Lung (tissue), 12 donors: ENCODE data around the gene UGT8. TPM values are rescaled to one million over a fixed set of nuclear protein-coding genes. Genes with fewer than 3 reads are reported as not detected.

Experiments
- ATAC-seq: fragments of 200-7000 bp; cut with Tn5 transposase; one replicate; pipeline ENCODE4 v1.9.1; 2020; ENCODE audit warnings: moderate number of reproducible peaks; ENCODE audit not compliant: insufficient read depth, low FRiP score
- DNase-seq, 3 donors: peaks; one replicate each; pipeline ENCODE4 v3.0.0-alpha.2; 2013 to 2017
- H3K27ac ChIP-seq, 2 donors: one replicate each; pipeline ENCODE4 v1.5.1; 2013; ENCODE audit warnings: mild to moderate bottlenecking in 2 of 2, moderate library complexity in 2 of 2, control low read depth in 1 of 2, inconsistent platforms in 1 of 2, low read depth in 1 of 2, low read length in 1 of 2
- H3K27me3 ChIP-seq, 3 donors: one replicate each; pipeline ENCODE4 v1.5.1; 2013; ENCODE audit warnings: low read length in 2 of 3; ENCODE audit not compliant: control insufficient read depth in 3 of 3, insufficient read depth in 3 of 3
- H3K36me3 ChIP-seq, 4 donors: one replicate each; pipeline ENCODE4 v1.5.1; 2013; ENCODE audit warnings: low read length in 4 of 4, mild to moderate bottlenecking in 1 of 4, moderate library complexity in 1 of 4; ENCODE audit not compliant: control insufficient read depth in 4 of 4, insufficient read depth in 4 of 4
- H3K4me1 ChIP-seq, 5 donors: one replicate each; pipeline ENCODE4 v1.5.1; 2013; ENCODE audit warnings: low read length in 5 of 5, mild to moderate bottlenecking in 2 of 5, moderate library complexity in 1 of 5; ENCODE audit not compliant: control insufficient read depth in 5 of 5, insufficient read depth in 5 of 5
- H3K4me3 ChIP-seq: one replicate; pipeline ENCODE4 v1.5.1; 2013; ENCODE audit warnings: mild to moderate bottlenecking, control low read depth, moderate library complexity
- H3K9ac ChIP-seq, 2 donors: one replicate each; pipeline ENCODE4 v1.5.1; 2013; ENCODE audit warnings: low read length in 2 of 2, control low read depth in 1 of 2; ENCODE audit not compliant: insufficient read depth in 1 of 2
- H3K9me3 ChIP-seq, 4 donors: one replicate each; pipeline ENCODE4 v1.5.1; 2013; ENCODE audit warnings: low read length in 3 of 4, mild to moderate bottlenecking in 1 of 4, moderate library complexity in 1 of 4; ENCODE audit not compliant: control insufficient read depth in 4 of 4, insufficient read depth in 3 of 4
- CTCF ChIP-seq: IDR thresholded peaks from 2 replicates; pipeline ENCODE4 v1.5.1; 2012; ENCODE audit warnings: mild to moderate bottlenecking; ENCODE audit errors: control extremely low read depth, extremely low read depth
- WGBS, 2 donors: extraction: QIAGEN DNeasy Blood & Tissue Kit; methylation state at CpG; one replicate each; pipeline ENCODE4 v1.1.7; 2013; 5-methylcytosine and 5-hydroxymethylcytosine counted together
- polyA plus RNA-seq, 2 donors: library from polyadenylated mRNA; stranded (reverse); fragments of 200-250 nt; gene quantifications; one replicate each; pipeline ENCODE4 v1.2.1, GENCODE V29; 2013
- total RNA-seq, 2 donors: library from RNA; depleted of rRNA in 1 of 2; stranded (reverse); fragments of >200 nt in 1 of 2; gene quantifications; one replicate each; pipeline ENCODE4 v1.2.1, GENCODE V29; 2014 to 2021
- donor health status: control.
- donor health status: control.
- donor health status: Bipolar disorder and iron deficiency.
- donor health status: healthy.
- donor health status: DM: yes; HTN: yes; CAD: no.

The UGT8 gene
- total and polyA plus RNA-seq, 4 donors: 0.37 to 9.9 (median 1.8) TPM

GRCh38 chr4:114642173-114642780, 43.7 kb downstream of the UGT8 start:
- Histone ChIP-seq H3K27ac (no peak overlapping the region), H3K9me3 (no peaks in the 10 kb centered on the region), H3K27me3 (no peaks in the 10 kb centered on the region), H3K4me3 (no peak overlapping the region), H3K9ac (no peak overlapping the region), H3K4me1 (no peaks in the 10 kb centered on the region), H3K36me3 (no peaks in the 10 kb centered on the region)
- no peak for TF ChIP-seq CTCF
- 76 to 88% methylated on average over 4 of the region's 4 CpGs for WGBS, 2 donors
- ATAC-seq (no peak), DNase-seq (no peak)

GRCh38 chr4:114649908-114650307, 51.3 kb downstream of the UGT8 start:
- Histone ChIP-seq H3K9me3 (no peaks in the 10 kb centered on the region), H3K4me1 (no peaks in the 10 kb centered on the region), H3K9ac (no peak overlapping the region), H3K4me3 (no peak overlapping the region), H3K36me3 (no peaks in the 10 kb centered on the region), H3K27me3 (no peaks in the 10 kb centered on the region), H3K27ac (no peak overlapping the region)
- ATAC-seq: no peak
- DNase-seq: no peak
- 80 to 82% methylated on average over 1 of the region's 1 CpG for WGBS, 2 donors
- TF ChIP-seq CTCF: no peak

GRCh38 chr4:114653675-114654074, 55.1 kb downstream of the UGT8 start:
- TF ChIP-seq CTCF: no peak
- H3K4me1 ChIP-seq: no peaks in the 10 kb centered on the region
- H3K4me3 ChIP-seq: no peak overlapping the region
- H3K9me3 ChIP-seq: no peaks in the 10 kb centered on the region
- H3K27ac ChIP-seq: no peak overlapping the region
- DNase-seq (no peak), ATAC-seq (no peak)
- H3K27me3 ChIP-seq: no peaks in the 10 kb centered on the region
- 85 to 98% methylated on average over 1 of the region's 1 CpG for WGBS, 2 donors
- no peaks in the 10 kb centered on the region for H3K36me3 ChIP-seq
- no peak overlapping the region for H3K9ac ChIP-seq

- Histone ChIP-seq H3K4me1 (no peaks in the 10 kb centered on the region), H3K4me3 (no peak overlapping the region), H3K36me3 (no peaks in the 10 kb centered on the region), H3K27me3 (no peaks in the 10 kb centered on the region), H3K27ac (no peak overlapping the region), H3K9ac (no peak overlapping the region), H3K9me3 (no peaks in the 10 kb centered on the region)
- no peak for TF ChIP-seq CTCF
- DNase-seq (no peak), ATAC-seq (no peak)
- 51 to 68% methylated on average over 2 of the region's 2 CpGs for WGBS, 2 donors
Observed at GRCh38 chr4:114654592-114654991, 56.0 kb downstream of the UGT8 start.
